Left ventricle myocardium inferior (tissue), 1 donor: Measurements from ENCODE around the gene TNK2. TPM values are rescaled to one million over a fixed set of nuclear protein-coding genes. Genes with fewer than 3 reads are reported as not detected.

Experiments used
- DNase-seq: peaks from one replicate; pipeline ENCODE4 v3.0.0-alpha.2; 2020
- H3K27ac ChIP-seq: fragments of 200-600 bp; replicated peaks from 2 replicates; pipeline ENCODE4 v1.8.0; 2021
- H3K27me3 ChIP-seq: fragments of 200-600 bp; 2 replicates; pipeline ENCODE4 v1.8.0; 2021; ENCODE audit warnings: low read depth
- H3K36me3 ChIP-seq: fragments of 200-600 bp; 2 replicates; pipeline ENCODE4 v1.8.0; 2021
- H3K4me1 ChIP-seq: fragments of 200-600 bp; 2 replicates; pipeline ENCODE4 v1.8.0; 2021
- H3K4me3 ChIP-seq: fragments of 200-600 bp; 2 replicates; pipeline ENCODE4 v1.8.0; 2021; ENCODE audit warnings: mild to moderate bottlenecking, moderate library complexity
- H3K9me3 ChIP-seq: fragments of 200-600 bp; replicated peaks from 2 replicates; pipeline ENCODE4 v1.8.0; 2021
- intact Hi-C: fragments of 100-400 bp; cut with micrococcal nuclease; formaldehyde crosslinking; loops from one replicate; pipeline ENCODE4 v1.11.0; 2022
- microRNA-seq: library from miRNA; unstranded; fragments of <30 nt; microRNA quantifications from one replicate; pipeline ENCODE4 v1.2.0, GENCODE V29; 2020
- total RNA-seq: library from RNA; stranded (reverse); fragmentation: NEBNext Ultra II Directional; extraction: Animal tissue kit (Norgen Biotek cat#: 25700); gene quantifications from one replicate; pipeline ENCODE4 v1.2.1, GENCODE V29; 2021
- TF ChIP-seq, protein P1 (sequence below): fragments of 200-600 bp; IDR thresholded peaks from 2 replicates; pipeline ENCODE4 v1.8.0; 2021; ENCODE audit warnings: antibody characterized with exemption, mild to moderate bottlenecking, borderline replicate concordance
- donor health status: DM: no; HTN: yes; CAD: no; lungs with severe emphysema.

The TNK2 gene
- total RNA-seq, 1 donor from 2014 or later = 33.2 TPM

- TF ChIP-seq, protein P1, sequence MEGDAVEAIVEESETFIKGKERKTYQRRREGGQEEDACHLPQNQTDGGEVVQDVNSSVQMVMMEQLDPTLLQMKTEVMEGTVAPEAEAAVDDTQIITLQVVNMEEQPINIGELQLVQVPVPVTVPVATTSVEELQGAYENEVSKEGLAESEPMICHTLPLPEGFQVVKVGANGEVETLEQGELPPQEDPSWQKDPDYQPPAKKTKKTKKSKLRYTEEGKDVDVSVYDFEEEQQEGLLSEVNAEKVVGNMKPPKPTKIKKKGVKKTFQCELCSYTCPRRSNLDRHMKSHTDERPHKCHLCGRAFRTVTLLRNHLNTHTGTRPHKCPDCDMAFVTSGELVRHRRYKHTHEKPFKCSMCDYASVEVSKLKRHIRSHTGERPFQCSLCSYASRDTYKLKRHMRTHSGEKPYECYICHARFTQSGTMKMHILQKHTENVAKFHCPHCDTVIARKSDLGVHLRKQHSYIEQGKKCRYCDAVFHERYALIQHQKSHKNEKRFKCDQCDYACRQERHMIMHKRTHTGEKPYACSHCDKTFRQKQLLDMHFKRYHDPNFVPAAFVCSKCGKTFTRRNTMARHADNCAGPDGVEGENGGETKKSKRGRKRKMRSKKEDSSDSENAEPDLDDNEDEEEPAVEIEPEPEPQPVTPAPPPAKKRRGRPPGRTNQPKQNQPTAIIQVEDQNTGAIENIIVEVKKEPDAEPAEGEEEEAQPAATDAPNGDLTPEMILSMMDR = no peak
- H3K27ac ChIP-seq = no peak overlapping the region
- H3K9me3 ChIP-seq = no peaks in the 10 kb centered on the region
- peaks cover 64% of the 10 kb centered on the region for H3K27me3 ChIP-seq
- H3K4me3 ChIP-seq = no peak overlapping the region
- no peaks in the 10 kb centered on the region for H3K36me3 ChIP-seq
- intact Hi-C loops = no loop called here
- H3K4me1 ChIP-seq = no peaks in the 10 kb centered on the region
- no peak for DNase-seq
Measured at GRCh38 chr3:195813916-195814640, 94.3 kb downstream of the TNK2 start.

Small RNAs within 50 kb of the gene (microRNA-seq; reads per million reads assigned to microRNA genes)
- gene MIR6829 = not detected

Other genes with a start within 250 kb of the TNK2 start
- gene MUC20, start 187.6 kb downstream of the TNK2 start, total RNA-seq = 4.7 TPM
- 0.11 TPM for gene MUC4, start 96.6 kb downstream of the TNK2 start, total RNA-seq
- gene TFRC, start 173.5 kb upstream of the TNK2 start, total RNA-seq = 76.4 TPM